H1 (cell line): ENCODE data around the gene ITGA5. TPM values are rescaled to one million over a fixed set of nuclear protein-coding genes. Genes with fewer than 3 reads are reported as not detected.

Experiments
- CTCF ChIA-PET: fragments of 300-600 bp; sonication (Branson Sonifier 250); formaldehyde crosslinking; loops from one replicate; lab custom pipeline; 2021; ENCODE audit not compliant: partially characterized antibody; lab: Charles Lee
- POLR2A ChIA-PET: fragments of 300-600 bp; sonication (Branson Sonifier 250); formaldehyde crosslinking; loops from one replicate; lab custom pipeline; 2021; ENCODE audit warnings: inconsistent platforms; ENCODE audit not compliant: partially characterized antibody; lab: Charles Lee
- DNase-seq, 2 experiments: peaks; one replicate each; pipeline versions ENCODE4 v3.0.0 to v3.0.0-alpha.2; 2010 to 2022; ENCODE audit warnings: low spot score in 2 of 2, low read depth in 1 of 2, mixed read lengths in 1 of 2
- FAIRE-seq: peaks from 2 replicates; lab custom pipeline; 2011; peaks lifted over from hg19 to GRCh38; lab: Jason Lieb, UNC
- H2AFZ ChIP-seq: 2 replicates; pipeline ENCODE4 v1.8.1; 2012; ENCODE audit warnings: low read length, inconsistent platforms
- H2AK5ac ChIP-seq: 2 replicates; pipeline ENCODE4 v1.6.1; 2013; ENCODE audit warnings: low read depth, low read length
- H2BK120ac ChIP-seq: replicated peaks from 2 replicates; pipeline ENCODE3; 2013; ENCODE audit warnings: low read depth, low read length, inconsistent platforms
- H2BK12ac ChIP-seq: 2 replicates; pipeline ENCODE4 v1.6.1; 2013; ENCODE audit warnings: low read depth, low read length
- H2BK15ac ChIP-seq: 2 replicates; pipeline ENCODE4 v1.6.1; 2013; ENCODE audit warnings: low read length
- H2BK20ac ChIP-seq: 2 replicates; pipeline ENCODE4 v1.6.1; 2013; ENCODE audit warnings: low read length
- H2BK5ac ChIP-seq: 2 replicates; pipeline ENCODE4 v1.6.1; 2013; ENCODE audit warnings: low read depth, low read length
- H3K14ac ChIP-seq: 2 replicates; pipeline ENCODE4 v1.6.1; 2013; ENCODE audit warnings: inconsistent platforms; ENCODE audit not compliant: insufficient read length
- H3K18ac ChIP-seq: 2 replicates; pipeline ENCODE4 v1.6.1; 2013; ENCODE audit warnings: low read length; ENCODE audit errors: extremely low read depth
- H3K23ac ChIP-seq: 2 replicates; pipeline ENCODE4 v1.6.1; 2013; ENCODE audit warnings: inconsistent platforms; ENCODE audit not compliant: insufficient read length
- H3K23me2 ChIP-seq: 2 replicates; pipeline ENCODE4 v1.6.1; 2013; ENCODE audit warnings: low read depth, low read length
- H3K27ac ChIP-seq: 2 replicates; pipeline ENCODE4 v1.6.1; 2011; ENCODE audit warnings: low read depth, low read length, inconsistent platforms
- H3K27me3 ChIP-seq, 4 experiments: replicated peaks in 1 of 4; 1 replicate in 1 of 4; 2 replicates in 3 of 4; pipeline versions ENCODE4 v1.6.1 to v1.8.1; 2011 to 2013; ENCODE audit warnings: low read length in 3 of 4, mild to moderate bottlenecking in 3 of 4, inconsistent platforms in 2 of 4, mixed read lengths in 2 of 4, moderate library complexity in 1 of 4; ENCODE audit not compliant: control insufficient read depth in 3 of 4, insufficient read depth in 3 of 4; ENCODE audit errors: extremely low read depth in 1 of 4
- H3K36me3 ChIP-seq, 4 experiments: 2 replicates each; pipeline versions ENCODE4 v1.6.1 to v1.8.1; 2011 to 2013; ENCODE audit warnings: mild to moderate bottlenecking in 4 of 4, low read length in 3 of 4, moderate library complexity in 2 of 4, control low read depth in 1 of 4, inconsistent platforms in 1 of 4; ENCODE audit not compliant: insufficient read depth in 4 of 4, control insufficient read depth in 2 of 4
- H3K4ac ChIP-seq: replicated peaks from 2 replicates; pipeline ENCODE3; 2013; ENCODE audit warnings: low read length, low read depth, mixed read lengths, inconsistent platforms; ENCODE audit not compliant: insufficient read length
- H3K4me1 ChIP-seq, 4 experiments: replicated peaks in 1 of 4; 1 replicate in 1 of 4; 2 replicates in 3 of 4; pipeline versions ENCODE4 v1.6.1 to v1.8.1; 2011 to 2013; ENCODE audit warnings: low read length in 3 of 4, inconsistent platforms in 2 of 4, mixed read lengths in 1 of 4; ENCODE audit not compliant: insufficient read depth in 4 of 4, control insufficient read depth in 3 of 4
- H3K4me2 ChIP-seq, 2 experiments: 2 replicates each; pipeline versions ENCODE4 v1.6.1 to v1.8.1; 2011 to 2013; ENCODE audit warnings: low read depth in 2 of 2, low read length in 2 of 2, control low read depth in 1 of 2, inconsistent platforms in 1 of 2, mild to moderate bottlenecking in 1 of 2; ENCODE audit not compliant: insufficient read depth in 1 of 2
- H3K4me3 ChIP-seq, 4 experiments: fragments of 200-600, 300-600 bp in 1 of 4; sonication (generic), shearing (Covaris generic), sonication (Bioruptor Twin) in 1 of 4; 2 replicates each; pipeline versions ENCODE4 v1.5.1 to v1.8.1; 2011 to 2016; ENCODE audit warnings: low read length in 4 of 4, low read depth in 3 of 4, control low read depth in 2 of 4, inconsistent platforms in 2 of 4, mild to moderate bottlenecking in 2 of 4, mixed read lengths in 1 of 4, moderate library complexity in 1 of 4; ENCODE audit not compliant: insufficient read depth in 2 of 4; ENCODE audit errors: extremely low read depth in 1 of 4
- H3K56ac ChIP-seq: replicated peaks from 2 replicates; pipeline ENCODE3; 2013; ENCODE audit warnings: low read depth, mild to moderate bottlenecking, mixed read lengths, low read length, inconsistent platforms; ENCODE audit not compliant: insufficient read length
- H3K79me1 ChIP-seq: 2 replicates; pipeline ENCODE4 v1.6.1; 2013; ENCODE audit warnings: low read depth, low read length, control low read depth
- H3K79me2 ChIP-seq, 2 experiments: 2 replicates each; pipeline versions ENCODE4 v1.6.1 to v1.8.1; 2012 to 2013; ENCODE audit warnings: low read length in 2 of 2, mild to moderate bottlenecking in 2 of 2, inconsistent platforms in 1 of 2; ENCODE audit not compliant: insufficient read depth in 2 of 2, control insufficient read depth in 1 of 2
- H3K9ac ChIP-seq, 4 experiments: replicated peaks in 1 of 4; 1 replicate in 1 of 4; 2 replicates in 3 of 4; pipeline versions ENCODE4 v1.6.1 to v1.8.1; 2011 to 2013; ENCODE audit warnings: low read depth in 3 of 4, low read length in 3 of 4, control low read depth in 2 of 4, mild to moderate bottlenecking in 2 of 4, moderate library complexity in 2 of 4, inconsistent platforms in 1 of 4; ENCODE audit errors: extremely low read depth in 1 of 4
- H3K9me3 ChIP-seq, 2 experiments: 2 replicates each; pipeline versions ENCODE4 v1.6.1 to v1.8.1; 2012 to 2013; ENCODE audit warnings: mild to moderate bottlenecking in 2 of 2, moderate library complexity in 2 of 2, control low read depth in 1 of 2, inconsistent platforms in 1 of 2, low read depth in 1 of 2, low read length in 1 of 2, mixed read lengths in 1 of 2; ENCODE audit not compliant: insufficient read depth in 2 of 2
- H4K20me1 ChIP-seq, 2 experiments: replicated peaks in 1 of 2; 2 replicates each; pipeline versions ENCODE3 to v1.8.1; 2011 to 2013; ENCODE audit warnings: inconsistent platforms in 2 of 2, low read length in 2 of 2, mild to moderate bottlenecking in 1 of 2; ENCODE audit not compliant: insufficient read depth in 2 of 2, control insufficient read depth in 1 of 2
- H4K5ac ChIP-seq: 2 replicates; pipeline ENCODE4 v1.6.1; 2013; ENCODE audit warnings: low read length, low read depth, mixed read lengths, inconsistent platforms; ENCODE audit not compliant: insufficient read length
- H4K8ac ChIP-seq: 2 replicates; pipeline ENCODE4 v1.8.0; 2013; ENCODE audit warnings: mild to moderate bottlenecking, moderate library complexity, low read length, inconsistent platforms; ENCODE audit not compliant: insufficient read depth; ENCODE audit errors: extremely low read depth
- H4K91ac ChIP-seq: replicated peaks from 2 replicates; pipeline ENCODE3; 2013; ENCODE audit warnings: low read length, mixed read lengths, inconsistent platforms; ENCODE audit not compliant: insufficient read length
- MAX ChIP-seq: IDR thresholded peaks from 2 replicates; pipeline ENCODE4 v1.6.1; 2012; ENCODE audit warnings: inconsistent platforms
- NANOG ChIP-seq: IDR thresholded peaks from 2 replicates; pipeline ENCODE4 v1.6.1; 2011; ENCODE audit warnings: low read length, low read depth, mild to moderate bottlenecking, inconsistent platforms; ENCODE audit not compliant: insufficient read depth, poor library complexity, severe bottlenecking
- SP2 ChIP-seq: IDR thresholded peaks from 2 replicates; pipeline ENCODE4 v1.6.1; 2012; ENCODE audit warnings: mild to moderate bottlenecking, low read length, inconsistent platforms
- WGBS, 2 experiments: shearing (Covaris generic) in 1 of 2; methylation state at CpG; one replicate each; pipeline versions ENCODE4 v1.1.6 to v1.1.7; 2013 to 2015; ENCODE audit warnings: low lambda C conversion rate in 2 of 2, mixed read lengths in 2 of 2, inconsistent platforms in 1 of 2, low coverage in 1 of 2, missing lambda C conversion rate in 1 of 2; ENCODE audit not compliant: insufficient replicate concordance in 2 of 2, insufficient coverage in 1 of 2, insufficient read length in 1 of 2; ENCODE audit errors: extremely low coverage in 1 of 2, missing lambda C conversion rate in 1 of 2; 5-methylcytosine and 5-hydroxymethylcytosine counted together
- polyA plus RNA-seq, 7 experiments: library from polyadenylated mRNA; depleted of rRNA in 3 of 7; stranded (reverse) in 5 of 7; unstranded in 2 of 7; fragments of >200 nt in 5 of 7; fragments of 200-250 nt in 2 of 7; gene quantifications; 1 replicate in 5 of 7; 2 replicates in 1 of 7; 4 replicates in 1 of 7; pipeline versions ENCODE4 v1.2.1 to v1.2.3, GENCODE V29; 2011 to 2013; ENCODE audit warnings: missing spikeins in 2 of 7, mixed read lengths in 2 of 7
- total RNA-seq: library from RNA; stranded (reverse); fragmentation: NEBNext Ultra II Directional; extraction: Animal tissue kit (Norgen Biotek cat#: 25700); gene quantifications from 2 replicates; pipeline ENCODE4 v1.2.1, GENCODE V29; 2021

Gene ITGA5
- total and polyA plus RNA-seq, 2 of the 8 experiments (the other 6 are each of a cell fraction or from before 2014, with no cell fraction given): 11.6 to 19.4 TPM

- H3K9me3 ChIP-seq: no peaks in the 10 kb centered on the region
- H4K8ac ChIP-seq: no peak overlapping the region
- H3K36me3 ChIP-seq: no peaks in the 10 kb centered on the region
- no peak overlapping the region for H2BK5ac ChIP-seq
- WGBS, 2 experiments: 100% methylated on average over 1 of the region's 1 CpG; no CpG with 5 or more reads in 1 of the 2 experiments
- H3K4me3 ChIP-seq: no peak overlapping the region
- peak overlapping the region; percentile 63 for H3K14ac ChIP-seq
- no peaks in the 10 kb centered on the region for H3K79me1 ChIP-seq
- no peak overlapping the region for H2BK15ac ChIP-seq
- no peak overlapping the region for H2BK12ac ChIP-seq
- no peak overlapping the region for H2AK5ac ChIP-seq
- H4K5ac ChIP-seq: no peak overlapping the region
- no peak overlapping the region for H3K4me2 ChIP-seq
- TF ChIP-seq NANOG (no peak), SP2 (no peak), MAX (no peak)
- CTCF ChIA-PET: interaction anchor here (0.6 to 26.1 kb wide), 25 partner anchors 11 to 1294 kb away, joined by 3 to 742 read pairs (median 4); partner anchors contain the start of genes ITGA5 and ZNF385A
- POLR2A ChIA-PET: interaction anchor here (1.0 to 1.3 kb wide), 6 partner anchors 18 to 153 kb away, joined by 3 to 10 read pairs (median 3); no protein-coding TSS in a partner anchor
- DNase-seq: no peak
- H3K4me1 ChIP-seq: no peaks in the 10 kb centered on the region
- H3K23ac ChIP-seq: no peak overlapping the region
- H3K23me2 ChIP-seq: no peaks in the 10 kb centered on the region
- H3K9ac ChIP-seq: no peak overlapping the region
- H3K56ac ChIP-seq: no peak overlapping the region
- FAIRE-seq: no peak
- no peaks in the 10 kb centered on the region for H4K20me1 ChIP-seq
- no peak overlapping the region for H4K91ac ChIP-seq
- H2BK120ac ChIP-seq: no peak overlapping the region
- H3K27me3 ChIP-seq: peaks cover 0 to 10% (median 4%) of the 10 kb centered on the region in 4 experiments; a peak in 4 of 7 replicates
- H3K27ac ChIP-seq: no peak overlapping the region
- H3K4ac ChIP-seq: no peak overlapping the region
- no peak overlapping the region for H2BK20ac ChIP-seq
- no peaks in the 10 kb centered on the region for H3K79me2 ChIP-seq
- H3K18ac ChIP-seq: no peak overlapping the region
- H2AFZ ChIP-seq: no peak overlapping the region
These were observed 20.0 kb upstream of the ITGA5 start for GRCh38 chr12:54439096-54439495.
